Measurements from ENCODE around the gene TCERG1L.

Gene TCERG1L

DNA sequence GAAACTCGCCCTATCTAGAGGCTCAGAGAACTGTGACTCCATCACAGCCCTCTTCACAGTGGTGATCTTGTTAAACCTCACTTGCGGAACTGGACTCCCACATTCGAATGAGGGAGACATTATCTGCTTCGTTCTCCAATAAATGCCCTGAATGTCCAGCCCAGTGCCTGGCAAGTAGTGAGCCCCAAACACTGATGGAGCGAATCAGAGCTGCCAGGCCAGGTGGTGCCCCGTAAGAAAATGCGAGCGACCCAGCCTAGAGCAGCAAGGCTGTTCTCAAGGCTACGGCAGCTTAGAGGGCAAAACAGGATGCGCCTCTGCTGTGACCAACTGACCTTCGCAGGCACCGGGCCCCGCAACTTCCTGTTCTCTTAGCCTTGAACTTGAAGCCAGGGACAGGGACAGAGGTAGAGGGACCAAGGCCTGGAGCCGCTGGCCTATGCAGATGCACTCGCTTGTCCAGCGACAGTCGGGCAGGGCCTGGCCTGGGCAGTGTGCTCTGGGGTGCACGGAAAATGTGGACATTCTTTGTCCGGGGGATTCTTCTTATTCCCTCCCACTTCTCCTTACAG lies 217.6 kb downstream of the TCERG1L start:
- DNase-seq: no peak

- no peak for DNase-seq
Measured at GRCh38 chr10:131093346-131093745, 218.2 kb downstream of the TCERG1L start.

DNA sequence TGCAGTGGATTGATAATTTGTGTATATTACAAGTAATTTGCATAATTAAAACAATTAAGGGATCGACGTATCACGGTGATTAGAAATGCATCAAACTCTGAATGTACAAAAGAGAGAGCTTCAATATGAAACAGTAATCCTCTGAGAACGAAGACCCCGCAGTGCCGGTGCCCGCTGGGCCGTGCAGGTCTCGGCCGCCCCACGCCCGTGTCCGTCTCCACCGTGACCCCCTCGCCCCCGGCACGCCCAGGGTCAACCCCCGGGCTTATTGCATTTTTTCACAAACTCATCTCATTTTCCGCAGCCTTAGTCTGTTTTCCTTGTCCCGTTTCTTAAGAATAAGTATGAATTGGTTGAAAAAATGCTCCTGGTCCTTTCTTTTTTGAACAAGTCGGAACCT lies 218.6 kb downstream of the TCERG1L start:
- DNase-seq: no peak

GRCh38 chr10:131092386-131092785 lies 219.1 kb downstream of the TCERG1L start:
- DNase-seq: no peak

DNA sequence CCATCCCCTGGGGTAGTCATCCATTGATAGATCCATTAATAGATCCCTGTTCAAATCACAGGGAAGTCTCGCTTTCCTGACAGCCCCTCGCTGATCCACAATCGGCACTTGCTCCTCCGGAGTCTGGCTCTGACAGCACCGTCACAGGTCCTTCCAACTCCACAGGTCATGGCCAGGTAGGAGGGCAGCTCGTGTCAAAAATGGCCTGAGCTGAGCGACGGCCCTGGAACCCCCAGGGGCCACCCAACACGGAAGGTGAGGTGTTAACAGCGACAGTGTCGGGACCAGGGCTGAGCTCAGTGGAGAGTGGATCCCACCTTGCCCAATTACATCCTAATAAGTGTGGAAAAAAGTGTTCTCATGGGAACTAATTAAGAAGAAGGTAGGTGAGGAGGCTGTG lies 219.8 kb downstream of the TCERG1L start:
- no peak for DNase-seq

- no peak for DNase-seq
Measured at GRCh38 chr10:131090761-131091661, 220.5 kb downstream of the TCERG1L start.

- DNase-seq: no peak
Measured at GRCh38 chr10:131089861-131090260, 221.7 kb downstream of the TCERG1L start.

- DNase-seq: no peak
Measured at GRCh38 chr10:131089150-131089549, 222.4 kb downstream of the TCERG1L start.

GRCh38 chr10:131088619-131089018 lies 222.9 kb downstream of the TCERG1L start:
- no peak for DNase-seq

- DNase-seq: no peak
Measured at GRCh38 chr10:131087464-131088215, 223.9 kb downstream of the TCERG1L start.

GRCh38 chr10:131086511-131086910 lies 225.0 kb downstream of the TCERG1L start:
- DNase-seq: no peak

DNA sequence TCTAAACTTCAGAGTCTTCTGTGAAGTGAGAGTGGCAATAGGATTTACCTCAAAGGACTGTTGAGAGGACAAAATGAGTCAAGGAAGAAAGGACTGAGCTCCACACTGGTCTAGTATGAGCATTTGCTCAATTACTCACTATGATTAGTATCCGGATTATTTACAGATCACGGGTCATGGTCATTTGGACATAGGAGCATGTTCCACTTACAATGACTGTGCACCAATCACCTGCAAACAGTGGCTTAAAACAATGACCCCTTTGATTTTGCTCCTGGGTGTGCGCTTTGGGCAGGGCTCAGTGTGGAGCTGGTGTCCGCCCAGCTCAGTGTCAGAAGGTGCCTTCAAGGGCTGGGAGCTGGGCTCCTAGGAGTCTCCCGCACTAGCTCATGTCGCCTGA lies 225.4 kb downstream of the TCERG1L start:
- DNase-seq: no peak

- DNase-seq: no peak
Measured at GRCh38 chr10:131085091-131085860, 226.2 kb downstream of the TCERG1L start.

DNA sequence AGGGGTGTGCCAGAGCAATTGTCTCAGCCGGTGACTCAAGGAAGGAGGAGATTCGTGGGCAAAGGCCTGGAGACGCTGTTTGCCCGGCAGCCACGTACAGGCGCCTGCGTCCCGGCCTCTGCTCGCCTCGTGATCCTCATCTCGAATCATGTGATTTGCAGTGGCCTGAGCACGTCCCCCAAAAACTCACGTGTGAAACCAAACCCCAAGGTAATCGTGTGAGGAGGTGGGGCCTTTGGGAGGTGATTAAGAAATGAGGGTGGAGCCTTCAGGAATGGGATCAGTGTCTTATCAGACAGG lies 226.8 kb downstream of the TCERG1L start:
- DNase-seq: no peak

GRCh38 chr10:131083915-131084790 lies 227.4 kb downstream of the TCERG1L start:
- DNase-seq: no peak

DNA sequence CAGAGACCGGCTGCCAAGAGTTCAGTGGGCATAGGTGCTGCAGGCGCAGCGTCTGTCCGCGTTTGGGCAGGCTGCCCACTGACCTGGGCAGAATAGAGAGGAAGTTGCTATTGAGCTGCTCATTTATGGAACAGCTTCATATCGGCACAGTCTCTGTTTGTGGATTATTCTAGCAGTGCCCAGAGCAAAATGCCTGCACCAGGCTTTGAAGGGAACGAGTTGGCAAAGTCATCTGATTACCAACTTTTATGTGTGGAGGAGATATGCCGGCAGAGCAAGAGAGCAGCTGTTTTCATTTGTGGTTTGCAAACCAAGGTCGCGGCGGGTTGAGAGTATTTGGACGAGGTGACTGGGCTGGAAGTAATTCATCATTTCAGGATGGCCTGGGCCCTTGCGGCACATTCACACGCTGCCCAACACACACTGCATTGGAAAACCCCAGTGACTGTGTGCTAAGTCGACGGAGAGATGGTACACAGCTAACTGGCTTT lies 228.5 kb downstream of the TCERG1L start:
- no peak for DNase-seq

DNA sequence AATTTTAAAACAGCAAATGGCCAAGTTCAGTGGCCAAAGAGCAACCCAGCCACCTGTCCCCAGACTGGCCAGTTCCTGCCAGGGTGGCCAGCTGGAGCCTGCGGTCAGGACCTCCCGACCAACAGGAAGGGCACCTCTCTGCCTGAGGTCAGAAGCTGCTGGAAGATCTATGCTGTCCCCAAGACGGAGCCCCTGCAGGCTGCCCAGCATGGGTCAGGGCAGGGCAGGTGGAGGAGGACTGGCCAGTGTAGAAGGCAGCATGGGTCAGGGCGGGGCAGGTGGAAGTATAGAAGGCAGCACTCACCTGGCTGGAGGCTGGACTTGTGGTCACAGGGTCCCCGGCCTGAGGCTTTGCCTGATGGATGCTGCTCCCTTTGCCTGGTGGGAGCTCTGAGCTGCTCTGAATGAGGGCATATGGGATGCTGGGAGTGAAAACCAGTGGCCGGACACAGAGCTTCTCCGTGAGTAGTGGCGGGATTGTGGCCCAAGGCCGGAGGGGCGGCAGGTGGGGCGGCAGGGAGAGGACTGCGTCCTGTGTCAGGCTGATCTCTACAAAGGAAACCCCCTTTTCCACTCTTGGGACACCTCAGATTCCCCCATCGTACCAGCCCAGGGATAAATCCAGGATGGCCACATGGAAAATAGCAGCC lies 229.2 kb downstream of the TCERG1L start:
- no peak for DNase-seq

DNA sequence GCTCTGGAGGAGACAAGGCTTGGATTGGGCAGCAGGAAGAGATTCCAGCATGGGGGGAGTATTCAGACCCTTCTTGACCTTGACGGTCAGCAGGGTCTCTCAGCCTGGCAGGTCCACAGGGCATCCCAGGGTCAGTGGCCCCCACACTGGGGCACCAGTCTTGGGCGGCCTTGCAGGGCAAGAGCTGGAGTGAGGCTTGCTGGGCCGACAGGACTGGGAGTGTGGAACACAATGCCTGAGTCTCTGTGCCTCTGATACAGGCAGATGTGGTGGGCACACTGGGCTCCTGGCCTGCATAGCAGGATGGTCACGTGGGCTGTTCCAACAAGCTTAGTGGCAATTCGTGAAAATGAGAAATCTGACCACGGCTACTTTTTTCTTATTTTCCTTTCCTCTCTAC lies 229.7 kb downstream of the TCERG1L start:
- DNase-seq: no peak

- DNase-seq: no peak
Measured at GRCh38 chr10:131081376-131081775, 230.1 kb downstream of the TCERG1L start.

DNA sequence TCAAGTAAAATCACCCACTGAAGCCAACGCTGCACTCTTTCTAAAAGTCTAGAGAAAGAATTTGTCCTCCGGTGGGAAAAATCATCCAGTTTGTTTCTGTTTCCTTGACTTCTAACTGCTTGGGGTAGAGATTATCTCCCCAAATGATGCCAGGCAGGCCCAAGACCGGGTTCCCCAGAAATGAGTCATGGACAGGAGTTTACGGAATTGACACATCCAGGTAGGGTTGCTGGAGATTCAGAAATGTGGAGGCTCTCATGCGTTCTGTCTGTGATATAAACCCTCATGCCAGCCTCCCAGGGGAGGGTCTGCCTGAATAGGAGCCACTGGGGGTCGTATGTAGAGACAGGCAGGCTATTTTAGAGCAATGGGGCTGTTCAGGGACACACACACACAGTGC lies 230.9 kb downstream of the TCERG1L start:
- no peak for DNase-seq

GRCh38 chr10:131079314-131079713 lies 232.2 kb downstream of the TCERG1L start:
- no peak for DNase-seq

Measured in activated CD8-positive, alpha-beta memory T cell treated with anti-CD3 and anti-CD28 coated beads, Interleukin-2, amount 50 U/mL, for 4 hours (primary cell).